Vagina (tissue), 2 donors: ENCODE measurements around the gene PEX1.
A peak's percentile ranks its signal among the peaks of the same experiment; 100 is the strongest.

ENCODE experiments used
- POLR2A ChIP-seq, 2 donors: fragments of 450-650 bp; IDR thresholded peaks; one replicate each; pipeline ENCODE4 v1.6.1; 2017; ENCODE audit warnings: antibody characterized with exemption in 2 of 2, mild to moderate bottlenecking in 2 of 2, moderate library complexity in 2 of 2
- POLR2AphosphoS5 ChIP-seq, 2 donors: sonication (generic); formaldehyde crosslinking; IDR thresholded peaks; one replicate each; pipeline ENCODE4 v1.9.0; 2017; ENCODE audit warnings: antibody characterized with exemption in 2 of 2, mild to moderate bottlenecking in 2 of 2, low read depth in 1 of 2; ENCODE audit not compliant: insufficient read depth in 1 of 2

- TF ChIP-seq POLR2A (IDR thresholded peaks at IDR 0.05) (peak in 1 of 2 donors; percentile 49), POLR2AphosphoS5 (IDR thresholded peaks at IDR 0.05; ENCODE audit: insufficient read depth in 1 of 2, low read depth in 1 of 2) (peak; percentile 87 to 88)
These were observed 80.7 kb downstream of the PEX1 start, which contains the start of gene GATAD1 for GRCh38 chr7:92447345-92448204.
